T-cell (primary cell): Measurements from ENCODE around the gene GLO1. TPM values are rescaled to one million over a fixed set of nuclear protein-coding genes. Genes with fewer than 3 reads are reported as not detected.

Source experiments
- total RNA-seq, 35 experiments: library from RNA in 6 of 35; stranded (reverse) in 6 of 35; fragments of 120-200 nt in 1 of 35; gene quantifications; one replicate each; pipeline versions ENCODE4 v1.2.1 to v1.2.4 and lab custom pipeline; 2013 to 2026

Gene GLO1
- total RNA-seq, 5 donors from 2014 or later (not counting 1 experiment from before 2014, with no cell fraction given), result 22.0 to 37.1 (median 25.6) TPM

Other genes starting within 250 kb of the GLO1 start
- 10 to 100 TPM; 29.3 to 67.7 (median 38.1) TPM for gene BTBD9, start 63.2 kb downstream of the GLO1 start, total RNA-seq
- gene DNAH8, start 12.2 kb upstream of the GLO1 start, total RNA-seq, result under 1 TPM in 4 of 5 donors, not detected in 1; 0.03 to 0.12 (median 0.08) TPM